Suppressor macrophage treated with lipopolysaccharide for 4 hours (primary cell): Measurements from ENCODE around the gene S100A7.
A peak's percentile ranks its signal among the peaks of the same experiment; 100 is the strongest.
"Not testable (repeated sequence)": the region's sequence is repeated elsewhere in the genome, so short reads cannot be mapped to it uniquely, and the experiment has no call there.

Source experiments
- DNase-seq: peaks from one replicate; pipeline ENCODE4 v3.0.0-alpha.2; 2020

Gene S100A7

GRCh38 chr1:153475282-153475681 lies 14.8 kb upstream of the S100A7 start:
- DNase-seq, result no peak

- peak; percentile 17 for DNase-seq
Observed at GRCh38 chr1:153474347-153474746, 13.9 kb upstream of the S100A7 start.

- peak; percentile 25 for DNase-seq
Observed at GRCh38 chr1:153470707-153471106, 10.3 kb upstream of the S100A7 start.

- DNase-seq, result no peak
Observed at GRCh38 chr1:153466908-153467307, 6.5 kb upstream of the S100A7 start.

- peak; percentile 61 for DNase-seq
Observed at GRCh38 chr1:153465811-153466636, 5.6 kb upstream of the S100A7 start.

- peak; percentile 68 for DNase-seq
Observed at GRCh38 chr1:153462741-153463140, 2.3 kb upstream of the S100A7 start.

GRCh38 chr1:153459655-153460054 lies 796 bp downstream of the S100A7 start:
- no peak for DNase-seq

GRCh38 chr1:153456396-153456795 lies 4.1 kb downstream of the S100A7 start:
- DNase-seq, result no peak

- not testable (repeated sequence) for DNase-seq
Observed at GRCh38 chr1:153448851-153449250, 11.6 kb downstream of the S100A7 start.

GRCh38 chr1:153447498-153448170 lies 12.8 kb downstream of the S100A7 start:
- DNase-seq, result no peak

- DNase-seq, result no peak
Observed at GRCh38 chr1:153444078-153444477, 16.4 kb downstream of the S100A7 start.

- DNase-seq, result no peak
Observed at GRCh38 chr1:153443486-153443885, 17.0 kb downstream of the S100A7 start.

GRCh38 chr1:153441238-153441755 lies 19.2 kb downstream of the S100A7 start:
- DNase-seq, result no peak

GRCh38 chr1:153439273-153439672 lies 21.2 kb downstream of the S100A7 start:
- no peak for DNase-seq

GRCh38 chr1:153438599-153438998 lies 21.9 kb downstream of the S100A7 start:
- no peak for DNase-seq

- DNase-seq, result no peak
Observed at GRCh38 chr1:153437236-153437635, 23.2 kb downstream of the S100A7 start.

GRCh38 chr1:153434746-153435455 lies 25.6 kb downstream of the S100A7 start:
- no peak for DNase-seq

GRCh38 chr1:153432874-153433681 lies 27.4 kb downstream of the S100A7 start:
- DNase-seq, result no peak

GRCh38 chr1:153431928-153432327 lies 28.5 kb downstream of the S100A7 start:
- DNase-seq, result no peak

GRCh38 chr1:153431427-153431826 lies 29.0 kb downstream of the S100A7 start:
- DNase-seq, result no peak

- DNase-seq, result no peak
Observed at GRCh38 chr1:153431002-153431401, 29.4 kb downstream of the S100A7 start.

GRCh38 chr1:153430561-153430960 lies 29.9 kb downstream of the S100A7 start:
- DNase-seq, result no peak

GRCh38 chr1:153430166-153430553 lies 30.3 kb downstream of the S100A7 start:
- DNase-seq, result no peak
